H9 (cell line): ENCODE data around the gene NLRP1. TPM values are rescaled to one million over a fixed set of nuclear protein-coding genes. Genes with fewer than 3 reads are reported as not detected.

Experiments used
- DNase-seq: peaks from one replicate; pipeline ENCODE4 v3.0.0-alpha.2; 2017
- H2AFZ ChIP-seq: one replicate; pipeline ENCODE4 v1.6.1; 2013; ENCODE audit warnings: mild to moderate bottlenecking, low read length, control low read depth, moderate library complexity
- H2AK5ac ChIP-seq: 2 replicates; pipeline ENCODE4 v1.6.1; 2013; ENCODE audit warnings: low read length, control low read depth, mixed read lengths; ENCODE audit not compliant: insufficient read length
- H2BK120ac ChIP-seq: one replicate; pipeline ENCODE4 v1.6.1; 2013; ENCODE audit warnings: low read depth, mild to moderate bottlenecking, low read length, control low read depth, inconsistent platforms; ENCODE audit not compliant: poor library complexity, severe bottlenecking
- H2BK12ac ChIP-seq: 2 replicates; pipeline ENCODE4 v1.6.1; 2013; ENCODE audit warnings: low read length, control low read depth, mixed read lengths, low read depth; ENCODE audit not compliant: insufficient read length
- H2BK15ac ChIP-seq: 2 replicates; pipeline ENCODE4 v1.6.1; 2013; ENCODE audit warnings: low read depth, low read length, control low read depth
- H2BK20ac ChIP-seq: one replicate; pipeline ENCODE4 v1.6.1; 2013; ENCODE audit warnings: low read depth, mild to moderate bottlenecking, low read length, control low read depth, inconsistent platforms; ENCODE audit not compliant: poor library complexity, severe bottlenecking
- H2BK5ac ChIP-seq: 2 replicates; pipeline ENCODE4 v1.6.1; 2013; ENCODE audit warnings: low read length, control low read depth, mixed read lengths; ENCODE audit not compliant: insufficient read length
- H3K14ac ChIP-seq: 2 replicates; pipeline ENCODE4 v1.6.1; 2013; ENCODE audit warnings: low read length, control low read depth; ENCODE audit not compliant: insufficient read depth
- H3K18ac ChIP-seq: 2 replicates; pipeline ENCODE4 v1.6.1; 2013; ENCODE audit warnings: low read depth, mild to moderate bottlenecking, mixed read lengths, low read length, control low read depth; ENCODE audit not compliant: insufficient read length
- H3K23ac ChIP-seq: 2 replicates; pipeline ENCODE4 v1.6.1; 2013; ENCODE audit warnings: low read length, control low read depth, mixed read lengths, low read depth; ENCODE audit not compliant: insufficient read length
- H3K23me2 ChIP-seq: 2 replicates; pipeline ENCODE4 v1.6.1; 2013; ENCODE audit warnings: low read depth, mild to moderate bottlenecking, mixed read lengths, low read length, control low read depth; ENCODE audit not compliant: insufficient read length, poor library complexity, severe bottlenecking
- H3K27ac ChIP-seq: 2 replicates; pipeline ENCODE4 v1.5.1; 2013; ENCODE audit warnings: low read length, control low read depth, mixed read lengths, low read depth; ENCODE audit not compliant: insufficient read length
- H3K27me3 ChIP-seq: 2 replicates; pipeline ENCODE4 v1.6.1; 2013; ENCODE audit warnings: low read length, control low read depth, inconsistent platforms; ENCODE audit not compliant: insufficient read depth
- H3K4ac ChIP-seq: 2 replicates; pipeline ENCODE4 v1.6.1; 2013; ENCODE audit warnings: low read depth, mild to moderate bottlenecking, control low read depth, inconsistent platforms, low read length, moderate library complexity
- H3K4me1 ChIP-seq: 2 replicates; pipeline ENCODE4 v1.6.1; 2013; ENCODE audit warnings: low read length, control low read depth, inconsistent platforms; ENCODE audit not compliant: insufficient read depth
- H3K4me2 ChIP-seq: 2 replicates; pipeline ENCODE4 v1.6.1; 2013; ENCODE audit warnings: low read length, control low read depth, mixed read lengths; ENCODE audit not compliant: insufficient read length, insufficient read depth
- H3K56ac ChIP-seq: 2 replicates; pipeline ENCODE4 v1.6.1; 2013; ENCODE audit warnings: low read depth, mild to moderate bottlenecking, mixed read lengths, low read length, control low read depth; ENCODE audit not compliant: insufficient read length
- H3K79me1 ChIP-seq: 2 replicates; pipeline ENCODE4 v1.6.1; 2013; ENCODE audit warnings: low read depth, mild to moderate bottlenecking, moderate library complexity, low read length, control low read depth, inconsistent platforms; ENCODE audit not compliant: insufficient read depth, poor library complexity, severe bottlenecking
- H3K79me2 ChIP-seq: 2 replicates; pipeline ENCODE4 v1.6.1; 2013; ENCODE audit warnings: low read length, control low read depth, inconsistent platforms; ENCODE audit not compliant: insufficient read depth
- H3K9ac ChIP-seq: 2 replicates; pipeline ENCODE4 v1.6.1; 2013; ENCODE audit warnings: low read length, control low read depth, mixed read lengths; ENCODE audit not compliant: insufficient read length; ENCODE audit errors: extremely low read depth
- H3K9me3 ChIP-seq: one replicate; pipeline ENCODE4 v1.6.1; 2013; ENCODE audit warnings: low read depth, low read length, inconsistent platforms; ENCODE audit not compliant: control insufficient read depth
- H3T11ph ChIP-seq: one replicate; pipeline ENCODE4 v1.6.1; 2013; ENCODE audit warnings: mild to moderate bottlenecking, low read length, control low read depth, inconsistent platforms
- H4K20me1 ChIP-seq: one replicate; pipeline ENCODE4 v1.6.1; 2013; ENCODE audit not compliant: control insufficient read depth, insufficient read length, insufficient read depth
- H4K5ac ChIP-seq: 2 replicates; pipeline ENCODE4 v1.6.1; 2013; ENCODE audit warnings: low read depth, mild to moderate bottlenecking, mixed read lengths, low read length, control low read depth; ENCODE audit not compliant: insufficient read length
- H4K8ac ChIP-seq: replicated peaks from 2 replicates; pipeline ENCODE4 v1.6.1; 2013; ENCODE audit warnings: low read length, control low read depth, mixed read lengths, low read depth; ENCODE audit not compliant: insufficient read length
- H4K91ac ChIP-seq: 2 replicates; pipeline ENCODE4 v1.6.1; 2013; ENCODE audit warnings: low read depth, mild to moderate bottlenecking, moderate library complexity, mixed read lengths, low read length, control low read depth; ENCODE audit not compliant: insufficient read length
- H3K27ac Mint-ChIP-seq, 3 experiments: 2 replicates in 2 of 3; 3 replicates in 1 of 3; pipeline ENCODE4 v1.8.0; 2020 to 2021; ENCODE audit warnings: mixed read lengths in 3 of 3, mild to moderate bottlenecking in 1 of 3, moderate library complexity in 1 of 3
- H3K27me3 Mint-ChIP-seq: 2 replicates; pipeline ENCODE4 v1.8.0; 2021; ENCODE audit warnings: low read depth, mild to moderate bottlenecking, moderate library complexity, mixed read lengths
- H3K36me3 Mint-ChIP-seq, 3 experiments: 2 replicates in 2 of 3; 3 replicates in 1 of 3; pipeline ENCODE4 v1.8.0; 2020 to 2021; ENCODE audit warnings: low read depth in 3 of 3, mixed read lengths in 3 of 3; ENCODE audit not compliant: insufficient read depth in 1 of 3
- H3K4me1 Mint-ChIP-seq, 2 experiments: 2 replicates each; pipeline ENCODE4 v1.8.0; 2020; ENCODE audit warnings: mixed read lengths in 2 of 2
- H3K4me3 Mint-ChIP-seq, 2 experiments: 2 replicates in 1 of 2; 3 replicates in 1 of 2; pipeline ENCODE4 v1.8.0; 2020 to 2021; ENCODE audit warnings: mild to moderate bottlenecking in 2 of 2, mixed read lengths in 2 of 2, moderate library complexity in 1 of 2
- H3K9me3 Mint-ChIP-seq, 2 experiments: 2 replicates in 1 of 2; 3 replicates in 1 of 2; pipeline ENCODE4 v1.8.0; 2020; ENCODE audit warnings: mild to moderate bottlenecking in 2 of 2, mixed read lengths in 2 of 2, moderate library complexity in 1 of 2
- CTCF ChIP-seq: fragments of 200-600 bp; sonication (generic); conservative IDR thresholded peaks from 3 replicates; pipeline ENCODE4 v1.8.0; 2021; ENCODE audit warnings: antibody characterized with exemption, mild to moderate bottlenecking
- WGBS: extraction: QIAGEN DNeasy Blood & Tissue Kit; methylation state at CpG from one replicate; pipeline ENCODE4 v1.1.7; 2013; ENCODE audit warnings: missing lambda C conversion rate, low lambda C conversion rate, mixed read lengths; ENCODE audit not compliant: insufficient read length; ENCODE audit errors: extremely low coverage; 5-methylcytosine and 5-hydroxymethylcytosine counted together
- total RNA-seq: library from RNA; stranded (reverse); gene quantifications from 2 replicates; pipeline ENCODE4 v1.2.1, GENCODE V29; 2021

The NLRP1 gene
- total RNA-seq, 1 experiment from 2014 or later, result 12.1 TPM

GRCh38 chr17:5558815-5559785, 25.2 kb downstream of the NLRP1 start:
- H2BK15ac ChIP-seq, result no peak overlapping the region
- no peak overlapping the region for H2BK20ac ChIP-seq
- H3K79me2 ChIP-seq, result no peaks in the 10 kb centered on the region
- H3K4me1 ChIP-seq, result no peaks in the 10 kb centered on the region
- no peak overlapping the region for H3K27ac Mint-ChIP-seq
- H2AFZ ChIP-seq, result no peak overlapping the region
- no peaks in the 10 kb centered on the region for H3K23me2 ChIP-seq
- peaks cover 5% of the 10 kb centered on the region for H3K27me3 Mint-ChIP-seq
- no peak overlapping the region for H2BK120ac ChIP-seq
- H3K9me3 Mint-ChIP-seq, result no peaks in the 10 kb centered on the region; a peak in 1 of 5 replicates
- no peak overlapping the region for H3K9ac ChIP-seq
- no peaks in the 10 kb centered on the region for H3K36me3 Mint-ChIP-seq
- no peak overlapping the region for H3T11ph ChIP-seq
- no peaks in the 10 kb centered on the region for H3K9me3 ChIP-seq
- H2AK5ac ChIP-seq, result no peak overlapping the region
- no peaks in the 10 kb centered on the region for H3K79me1 ChIP-seq
- H3K4ac ChIP-seq, result no peak overlapping the region
- no peak overlapping the region for H3K23ac ChIP-seq
- H2BK5ac ChIP-seq, result no peak overlapping the region
- no peaks in the 10 kb centered on the region for H4K20me1 ChIP-seq
- peak overlapping the region; percentile 11; the same call in 1 of the 2 replicates for H3K14ac ChIP-seq
- no peak for TF ChIP-seq CTCF
- no peak overlapping the region for H3K4me2 ChIP-seq
- H4K91ac ChIP-seq, result no peak overlapping the region
- H2BK12ac ChIP-seq, result no peak overlapping the region
- DNase-seq, result no peak
- H3K27me3 ChIP-seq, result no peaks in the 10 kb centered on the region
- no CpG with 5 or more reads among the region's 16 CpGs for WGBS
- H3K4me1 Mint-ChIP-seq, result peaks cover 0 to 4% of the 10 kb centered on the region in 2 experiments; a peak in 2 of 4 replicates
- H4K5ac ChIP-seq, result no peak overlapping the region
- H3K56ac ChIP-seq, result no peak overlapping the region
- H3K27ac ChIP-seq, result no peak overlapping the region
- H3K18ac ChIP-seq, result no peak overlapping the region
- no peak overlapping the region for H3K4me3 Mint-ChIP-seq
- H4K8ac ChIP-seq, result no peak overlapping the region
